GM23338 (cell line): ENCODE results near the gene GRID2. TPM values are rescaled to one million over a fixed set of nuclear protein-coding genes. Genes with fewer than 3 reads are reported as not detected.
A peak's percentile ranks its signal among the peaks of the same experiment; 100 is the strongest.

Experiments
- ATAC-seq: fragments of 200-7000 bp; cut with Tn5 transposase; 3 replicates; pipeline ENCODE4 v1.9.1; 2020
- DNase-seq: peaks from one replicate; pipeline ENCODE4 v3.0.0-alpha.2; 2015; ENCODE audit warnings: low spot score
- H2AFZ ChIP-seq: fragments of 200-600 bp; sonication (generic); 2 replicates; pipeline ENCODE4 v1.8.0; 2016; ENCODE audit warnings: antibody characterized with exemption, mild to moderate bottlenecking, moderate library complexity
- H3F3A ChIP-seq: fragments of 200-600 bp; sonication (generic); replicated peaks from 2 replicates; pipeline ENCODE4 v1.8.0; 2017; ENCODE audit warnings: antibody characterized with exemption, mixed run types, low read depth
- H3K27ac ChIP-seq: fragments of 200-600 bp; sonication (generic); 2 replicates; pipeline ENCODE4 v1.6.1; 2016; ENCODE audit warnings: low read depth
- H3K27me3 ChIP-seq: fragments of 200-600 bp; sonication (generic); 2 replicates; pipeline ENCODE4 v1.8.0; 2016; ENCODE audit warnings: mild to moderate bottlenecking, mixed run types, moderate library complexity; ENCODE audit not compliant: insufficient read depth
- H3K36me3 ChIP-seq: fragments of 200-600 bp; sonication (generic); 2 replicates; pipeline ENCODE4 v1.8.0; 2016; ENCODE audit warnings: mild to moderate bottlenecking; ENCODE audit not compliant: insufficient read depth
- H3K4me1 ChIP-seq: fragments of 200-600 bp; sonication (generic); 2 replicates; pipeline ENCODE4 v1.8.0; 2016; ENCODE audit warnings: mild to moderate bottlenecking, moderate library complexity; ENCODE audit not compliant: insufficient read depth
- H3K4me2 ChIP-seq: fragments of 200-600 bp; sonication (generic); 2 replicates; pipeline ENCODE4 v1.7.1; 2017; ENCODE audit warnings: mixed run types
- H3K4me3 ChIP-seq: fragments of 200-600 bp; sonication (generic); 2 replicates; pipeline ENCODE4 v1.6.1; 2016; ENCODE audit warnings: mixed run types
- H3K79me2 ChIP-seq: fragments of 200-600 bp; sonication (generic); replicated peaks from 2 replicates; pipeline ENCODE4 v1.8.0; 2017; ENCODE audit warnings: mild to moderate bottlenecking; ENCODE audit not compliant: insufficient read depth
- H3K9me2 ChIP-seq: fragments of 200-600 bp; sonication (generic); 2 replicates; pipeline ENCODE4 v1.8.0; 2017; ENCODE audit not compliant: insufficient read depth
- H4K20me1 ChIP-seq: fragments of 200-600 bp; sonication (generic); replicated peaks from 2 replicates; pipeline ENCODE4 v1.8.0; 2017; ENCODE audit warnings: mild to moderate bottlenecking; ENCODE audit not compliant: insufficient read depth
- H3K27ac Mint-ChIP-seq: 2 replicates; pipeline ENCODE4 v1.8.0; 2020; ENCODE audit warnings: inconsistent platforms, mild to moderate bottlenecking, moderate library complexity, mixed read lengths
- H3K27me3 Mint-ChIP-seq: 3 replicates; pipeline ENCODE4 v1.8.0; 2022; ENCODE audit warnings: low read depth, mild to moderate bottlenecking, moderate library complexity, mixed read lengths, inconsistent platforms; ENCODE audit not compliant: insufficient read depth, poor library complexity
- H3K36me3 Mint-ChIP-seq: 3 replicates; pipeline ENCODE4 v1.8.0; 2021; ENCODE audit warnings: low read depth, mild to moderate bottlenecking, inconsistent platforms, moderate library complexity, mixed read lengths
- H3K4me1 Mint-ChIP-seq: 3 replicates; pipeline ENCODE4 v1.8.0; 2020; ENCODE audit warnings: mild to moderate bottlenecking, inconsistent platforms, mixed read lengths
- H3K4me3 Mint-ChIP-seq: 3 replicates; pipeline ENCODE4 v1.8.0; 2021; ENCODE audit warnings: moderate library complexity, mild to moderate bottlenecking, inconsistent platforms, mixed read lengths
- H3K9me3 Mint-ChIP-seq: 3 replicates; pipeline ENCODE4 v1.8.0; 2020; ENCODE audit warnings: moderate library complexity, mild to moderate bottlenecking, inconsistent platforms, mixed read lengths
- CREB1 ChIP-seq: fragments of 250-450 bp; sonication (Bioruptor Pico); IDR thresholded peaks from 2 replicates; pipeline ENCODE4 v1.5.0; 2020; ENCODE audit warnings: low read depth, mild to moderate bottlenecking, moderate library complexity
- EZH2 ChIP-seq: fragments of 200-600 bp; sonication (generic); IDR thresholded peaks from one replicate; pipeline ENCODE4 v1.8.0; 2017; ENCODE audit warnings: antibody characterized with exemption, mild to moderate bottlenecking, low read depth; ENCODE audit not compliant: unreplicated experiment
- JUNB ChIP-seq: IDR thresholded peaks from one replicate; pipeline ENCODE4 v1.6.1; 2016; ENCODE audit warnings: antibody characterized with exemption; ENCODE audit not compliant: unreplicated experiment
- NANOG ChIP-seq: IDR thresholded peaks from 2 replicates; pipeline ENCODE4 v1.6.1; 2016; ENCODE audit warnings: antibody characterized with exemption, borderline replicate concordance
- POLR2AphosphoS5 ChIP-seq: IDR thresholded peaks from 2 replicates; pipeline ENCODE4 v1.6.1; 2016; ENCODE audit warnings: antibody characterized with exemption, low read depth
- STAT1 ChIP-seq: IDR thresholded peaks from one replicate; pipeline ENCODE4 v1.6.1; 2016; ENCODE audit warnings: antibody characterized with exemption; ENCODE audit not compliant: unreplicated experiment
- ZNF331 ChIP-seq: fragments of 250-450 bp; sonication (Bioruptor Pico); IDR thresholded peaks from 2 replicates; pipeline ENCODE4 v1.5.0; 2020; ENCODE audit warnings: low read depth, mild to moderate bottlenecking, moderate library complexity
- polyA plus RNA-seq: library from polyadenylated mRNA; unstranded; fragments of >200 nt; fragmentation: Nextera tagmentation; extraction: Ambion mirVana; gene quantifications from 2 replicates; pipeline ENCODE4 v1.2.1, GENCODE V29; 2016
- total RNA-seq: library from RNA; depleted of rRNA; stranded (reverse); fragments of >200 nt; shearing (Covaris generic); gene quantifications from 2 replicates; pipeline ENCODE4 v1.2.3, GENCODE V29; 2014
- TF ChIP-seq, protein P1 (sequence below): IDR thresholded peaks from one replicate; pipeline ENCODE4 v1.6.1; 2018; ENCODE audit warnings: antibody characterized with exemption; ENCODE audit not compliant: unreplicated experiment
- TF ChIP-seq, protein P2 (sequence below): IDR thresholded peaks from 2 replicates; pipeline ENCODE4 v1.6.1; 2016; ENCODE audit warnings: antibody characterized with exemption

GRID2 gene
- total and polyA plus RNA-seq, 2 experiments from 2014 or later, result 19.9 to 65.4 TPM

DNA sequence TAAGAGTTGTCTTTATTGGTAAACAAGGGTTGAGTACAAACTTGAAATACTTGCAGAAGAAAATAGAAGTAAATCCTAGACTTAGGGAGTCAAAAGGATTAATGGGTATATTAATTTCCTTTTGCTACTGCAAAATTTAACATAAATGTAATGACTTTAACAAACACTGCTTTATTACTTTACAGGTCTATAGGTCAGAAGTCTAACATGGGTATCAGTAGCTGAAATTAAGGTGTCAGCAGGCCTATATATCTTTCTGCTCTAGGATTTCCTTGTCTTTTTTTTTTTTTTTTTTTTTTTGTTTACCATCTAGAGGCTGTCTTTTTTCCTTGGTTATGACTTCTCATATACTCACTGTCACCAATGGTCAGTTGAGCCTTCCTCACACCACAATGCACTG, 220.4 kb downstream of the GRID2 start:
- ATAC-seq, result no peak
- Mint-ChIP-seq H3K27ac (no peak overlapping the region), H3K36me3 (no peaks in the 10 kb centered on the region)

DNA sequence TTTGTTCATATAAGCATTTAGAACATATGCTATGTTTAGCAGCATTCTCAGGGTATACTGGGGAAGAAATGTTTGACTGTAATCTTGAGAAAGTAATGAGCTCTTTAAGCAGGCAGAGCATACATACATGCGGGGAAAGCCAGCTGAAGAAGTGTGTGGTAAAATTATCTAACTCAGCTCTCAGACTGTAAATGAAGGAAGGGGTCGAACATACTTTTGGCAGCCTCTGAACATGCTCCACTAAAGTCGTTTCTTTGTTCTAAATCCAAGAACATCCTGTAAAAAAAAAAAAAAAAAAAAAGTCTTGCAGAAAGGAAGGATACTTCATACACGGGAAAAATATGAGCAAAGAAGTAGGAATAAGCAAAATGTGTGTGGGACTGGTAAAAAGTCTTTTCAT, 224.8 kb downstream of the GRID2 start:
- Histone ChIP-seq H3K79me2 (peaks cover 94% of the 10 kb centered on the region), H3K4me3 (no peak overlapping the region), H3K9me2 (no peaks in the 10 kb centered on the region), H3K27me3 (no peaks in the 10 kb centered on the region), H3K4me2 (no peak overlapping the region), H3K4me1 (peaks cover 43% of the 10 kb centered on the region), H3K27ac (peak overlapping the region; percentile 15; the same call in 1 of the 2 replicates), H2AFZ (no peak overlapping the region), H4K20me1 (no peaks in the 10 kb centered on the region), H3F3A (no peaks in the 10 kb centered on the region), H3K36me3 (no peaks in the 10 kb centered on the region)
- Mint-ChIP-seq H3K9me3 (no peaks in the 10 kb centered on the region), H3K27ac (peak overlapping the region; percentile 43), H3K4me1 (peaks cover 20% of the 10 kb centered on the region), H3K27me3 (peaks cover 4% of the 10 kb centered on the region), H3K4me3 (no peak overlapping the region), H3K36me3 (peaks cover 13% of the 10 kb centered on the region)
- DNase-seq (no peak), ATAC-seq (no peak)
- TF ChIP-seq EZH2 (no peak), STAT1 (no peak)

More for the DNA sequence above, 220.4 kb downstream of the GRID2 start:
- TF ChIP-seq POLR2AphosphoS5, result no peak
- no peak for TF ChIP-seq STAT1
- TF ChIP-seq, protein P1, sequence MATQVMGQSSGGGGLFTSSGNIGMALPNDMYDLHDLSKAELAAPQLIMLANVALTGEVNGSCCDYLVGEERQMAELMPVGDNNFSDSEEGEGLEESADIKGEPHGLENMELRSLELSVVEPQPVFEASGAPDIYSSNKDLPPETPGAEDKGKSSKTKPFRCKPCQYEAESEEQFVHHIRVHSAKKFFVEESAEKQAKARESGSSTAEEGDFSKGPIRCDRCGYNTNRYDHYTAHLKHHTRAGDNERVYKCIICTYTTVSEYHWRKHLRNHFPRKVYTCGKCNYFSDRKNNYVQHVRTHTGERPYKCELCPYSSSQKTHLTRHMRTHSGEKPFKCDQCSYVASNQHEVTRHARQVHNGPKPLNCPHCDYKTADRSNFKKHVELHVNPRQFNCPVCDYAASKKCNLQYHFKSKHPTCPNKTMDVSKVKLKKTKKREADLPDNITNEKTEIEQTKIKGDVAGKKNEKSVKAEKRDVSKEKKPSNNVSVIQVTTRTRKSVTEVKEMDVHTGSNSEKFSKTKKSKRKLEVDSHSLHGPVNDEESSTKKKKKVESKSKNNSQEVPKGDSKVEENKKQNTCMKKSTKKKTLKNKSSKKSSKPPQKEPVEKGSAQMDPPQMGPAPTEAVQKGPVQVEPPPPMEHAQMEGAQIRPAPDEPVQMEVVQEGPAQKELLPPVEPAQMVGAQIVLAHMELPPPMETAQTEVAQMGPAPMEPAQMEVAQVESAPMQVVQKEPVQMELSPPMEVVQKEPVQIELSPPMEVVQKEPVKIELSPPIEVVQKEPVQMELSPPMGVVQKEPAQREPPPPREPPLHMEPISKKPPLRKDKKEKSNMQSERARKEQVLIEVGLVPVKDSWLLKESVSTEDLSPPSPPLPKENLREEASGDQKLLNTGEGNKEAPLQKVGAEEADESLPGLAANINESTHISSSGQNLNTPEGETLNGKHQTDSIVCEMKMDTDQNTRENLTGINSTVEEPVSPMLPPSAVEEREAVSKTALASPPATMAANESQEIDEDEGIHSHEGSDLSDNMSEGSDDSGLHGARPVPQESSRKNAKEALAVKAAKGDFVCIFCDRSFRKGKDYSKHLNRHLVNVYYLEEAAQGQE, result no peak
- TF ChIP-seq NANOG, result no peak
- TF ChIP-seq ZNF331 (CRISPR knock-in tag), result no peak
- TF ChIP-seq, protein P2, sequence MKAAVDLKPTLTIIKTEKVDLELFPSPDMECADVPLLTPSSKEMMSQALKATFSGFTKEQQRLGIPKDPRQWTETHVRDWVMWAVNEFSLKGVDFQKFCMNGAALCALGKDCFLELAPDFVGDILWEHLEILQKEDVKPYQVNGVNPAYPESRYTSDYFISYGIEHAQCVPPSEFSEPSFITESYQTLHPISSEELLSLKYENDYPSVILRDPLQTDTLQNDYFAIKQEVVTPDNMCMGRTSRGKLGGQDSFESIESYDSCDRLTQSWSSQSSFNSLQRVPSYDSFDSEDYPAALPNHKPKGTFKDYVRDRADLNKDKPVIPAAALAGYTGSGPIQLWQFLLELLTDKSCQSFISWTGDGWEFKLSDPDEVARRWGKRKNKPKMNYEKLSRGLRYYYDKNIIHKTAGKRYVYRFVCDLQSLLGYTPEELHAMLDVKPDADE, result no peak
- TF ChIP-seq JUNB, result no peak
- no peak for TF ChIP-seq CREB1 (CRISPR knock-in tag)
- Histone ChIP-seq H4K20me1 (no peaks in the 10 kb centered on the region), H3K4me1 (peaks cover 69% of the 10 kb centered on the region), H3F3A (no peaks in the 10 kb centered on the region), H3K4me2 (no peak overlapping the region), H3K4me3 (no peak overlapping the region), H3K36me3 (no peaks in the 10 kb centered on the region), H3K27me3 (no peaks in the 10 kb centered on the region), H3K27ac (no peak overlapping the region), H3K79me2 (peaks cover 80% of the 10 kb centered on the region), H3K9me2 (no peaks in the 10 kb centered on the region), H2AFZ (no peak overlapping the region)
- H3K4me1 Mint-ChIP-seq, result peaks cover 22% of the 10 kb centered on the region
- no peak for DNase-seq
- no peaks in the 10 kb centered on the region for H3K9me3 Mint-ChIP-seq
- peaks cover 6% of the 10 kb centered on the region for H3K27me3 Mint-ChIP-seq
- no peak overlapping the region for H3K4me3 Mint-ChIP-seq
